GM18873 (cell line): ENCODE data around the gene FBXL17.

Source experiments
- ATAC-seq: cut with Tn5 transposase; IDR thresholded peaks from one replicate; pipeline ENCODE4 v1.9.1; 2021; ENCODE audit warnings: mild to moderate bottlenecking, moderate library complexity, moderate number of reproducible peaks; ENCODE audit not compliant: unreplicated experiment, low FRiP score

Gene FBXL17

GRCh38 chr5:108379722-108380530, 2.0 kb downstream of the FBXL17 start:
- ATAC-seq = no peak

- ATAC-seq = no peak
These were observed 6.1 kb downstream of the FBXL17 start for GRCh38 chr5:108375768-108376167.

GRCh38 chr5:108373426-108373825, 8.5 kb downstream of the FBXL17 start:
- no peak for ATAC-seq

GRCh38 chr5:108372369-108372768, 9.5 kb downstream of the FBXL17 start:
- ATAC-seq = no peak

GRCh38 chr5:108371263-108371662, 10.6 kb downstream of the FBXL17 start:
- no peak for ATAC-seq

- ATAC-seq = no peak
These were observed 12.7 kb downstream of the FBXL17 start for GRCh38 chr5:108369167-108369566.

- no peak for ATAC-seq
These were observed 14.1 kb downstream of the FBXL17 start for GRCh38 chr5:108367679-108368334.

- no peak for ATAC-seq
These were observed 15.4 kb downstream of the FBXL17 start for GRCh38 chr5:108366500-108366899.

- no peak for ATAC-seq
These were observed 20.1 kb downstream of the FBXL17 start for GRCh38 chr5:108361771-108362170.

- ATAC-seq = no peak
These were observed 20.7 kb downstream of the FBXL17 start for GRCh38 chr5:108361239-108361638.

- ATAC-seq = no peak
These were observed 21.6 kb downstream of the FBXL17 start for GRCh38 chr5:108360280-108360679.

GRCh38 chr5:108356286-108356685, 25.6 kb downstream of the FBXL17 start:
- ATAC-seq = no peak

- ATAC-seq = no peak
These were observed 28.8 kb downstream of the FBXL17 start for GRCh38 chr5:108353087-108353486.

GRCh38 chr5:108345541-108346171, 36.2 kb downstream of the FBXL17 start:
- ATAC-seq = no peak

GRCh38 chr5:108344103-108344822, 37.6 kb downstream of the FBXL17 start:
- no peak for ATAC-seq

- no peak for ATAC-seq
These were observed 40.0 kb downstream of the FBXL17 start for GRCh38 chr5:108341866-108342265.

GRCh38 chr5:108340131-108340530, 41.8 kb downstream of the FBXL17 start:
- no peak for ATAC-seq

- ATAC-seq = no peak
These were observed 42.7 kb downstream of the FBXL17 start for GRCh38 chr5:108339220-108339619.

GRCh38 chr5:108334225-108334624, 47.7 kb downstream of the FBXL17 start:
- no peak for ATAC-seq

GRCh38 chr5:108326982-108327381, 54.9 kb downstream of the FBXL17 start:
- ATAC-seq = no peak

- no peak for ATAC-seq
These were observed 57.0 kb downstream of the FBXL17 start for GRCh38 chr5:108324886-108325285.
